Esophagus squamous epithelium (tissue), 5 donors: ENCODE data around the gene GLMP. TPM values are rescaled to one million over a fixed set of nuclear protein-coding genes. Genes with fewer than 3 reads are reported as not detected.

Source experiments
- DNase-seq: peaks from one replicate; lab custom pipeline; 2025; lab: John Stamatoyannopoulos, UW
- H3K27ac ChIP-seq, 4 donors: fragments of 200-600 bp; sonication (generic); one replicate each; pipeline ENCODE4 v1.5.1; 2016 to 2019; ENCODE audit warnings: mild to moderate bottlenecking in 1 of 4
- H3K27me3 ChIP-seq, 4 donors: fragments of 200-600 bp; sonication (generic); 1 replicate in 3 of 4; 2 replicates in 1 of 4; pipeline versions ENCODE4 v1.5.1 to v1.6.0; 2017 to 2021; ENCODE audit warnings: antibody characterized with exemption in 1 of 4
- H3K36me3 ChIP-seq, 3 donors: fragments of 200-600 bp; sonication (generic); one replicate each; pipeline ENCODE4 v1.5.1; 2016 to 2019
- H3K4me1 ChIP-seq, 3 donors: fragments of 200-600 bp; sonication (generic); one replicate each; pipeline ENCODE4 v1.5.1; 2017 to 2019
- H3K4me3 ChIP-seq, 4 donors: fragments of 200-600 bp; sonication (generic); 1 replicate in 3 of 4; 2 replicates in 1 of 4; pipeline ENCODE4 v1.5.1; 2016 to 2019; ENCODE audit warnings: mild to moderate bottlenecking in 2 of 4, moderate library complexity in 1 of 4
- H3K9me3 ChIP-seq, 3 donors: fragments of 200-600 bp; sonication (generic); one replicate each; pipeline ENCODE4 v1.5.1; 2016 to 2019
- POLR2A ChIP-seq, 4 donors: fragments of 450-650 bp; IDR thresholded peaks; one replicate each; pipeline ENCODE4 v1.6.1; 2017; ENCODE audit warnings: antibody characterized with exemption in 4 of 4, mild to moderate bottlenecking in 4 of 4, moderate library complexity in 3 of 4
- WGBS, 2 donors: methylation state at CpG; one replicate each; pipeline ENCODE4 v1.1.5; 2018; 5-methylcytosine and 5-hydroxymethylcytosine counted together
- intact Hi-C: fragments of 100-400 bp; cut with DNase I; formaldehyde crosslinking; loops from one replicate; pipeline ENCODE4 v1.15.0; 2022
- total RNA-seq, 4 donors: library from RNA; depleted of rRNA; stranded (reverse); fragments of >200 nt; gene quantifications; one replicate each; pipeline ENCODE4 v1.1.0, GENCODE V29; 2016
- TF ChIP-seq, protein P1 (sequence below), 6 experiments: fragments of 450-650 bp in 4 of 6; fragments of 200-600 bp in 2 of 6; sonication (generic) in 2 of 6; IDR thresholded peaks; one replicate each; pipeline ENCODE4 v1.5.1; 2016 to 2019; ENCODE audit warnings: antibody characterized with exemption in 6 of 6, mild to moderate bottlenecking in 4 of 6, moderate library complexity in 4 of 6
- donor health status: DM: yes; HTN: yes; CAD: no.

GLMP gene
- total RNA-seq, 4 donors from 2014 or later = 16.1 to 44.2 (median 27.7) TPM

DNA sequence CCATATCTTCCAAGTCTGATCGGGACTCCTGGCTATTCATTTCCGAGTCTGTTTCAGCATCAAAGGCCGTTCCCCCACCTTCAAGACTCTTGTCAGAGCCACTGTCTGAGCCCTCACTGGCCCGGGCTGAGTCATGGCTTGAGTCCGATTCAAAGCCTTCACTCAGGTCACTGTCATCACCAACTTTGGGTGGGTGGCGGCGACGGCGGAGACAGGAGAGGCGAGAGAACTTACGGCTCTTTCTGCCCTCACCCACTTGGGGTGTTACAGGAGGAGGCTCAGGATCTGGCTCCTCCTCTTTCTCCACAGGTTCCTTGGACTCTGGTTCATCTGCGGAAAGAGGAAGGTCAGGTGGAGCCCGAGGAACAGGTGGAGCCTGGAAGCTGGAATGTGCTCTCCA is 29.4 kb downstream of the GLMP start:
- H3K27ac ChIP-seq = no peak overlapping the region
- H3K4me3 ChIP-seq = no peak overlapping the region
- H3K27me3 ChIP-seq = no peaks in the 10 kb centered on the region
- WGBS, 2 donors = 83 to 85% methylated on average over 10 of the region's 13 CpGs
- no peak for TF ChIP-seq POLR2A (IDR thresholded peaks at IDR 0.05)
- TF ChIP-seq, protein P1, sequence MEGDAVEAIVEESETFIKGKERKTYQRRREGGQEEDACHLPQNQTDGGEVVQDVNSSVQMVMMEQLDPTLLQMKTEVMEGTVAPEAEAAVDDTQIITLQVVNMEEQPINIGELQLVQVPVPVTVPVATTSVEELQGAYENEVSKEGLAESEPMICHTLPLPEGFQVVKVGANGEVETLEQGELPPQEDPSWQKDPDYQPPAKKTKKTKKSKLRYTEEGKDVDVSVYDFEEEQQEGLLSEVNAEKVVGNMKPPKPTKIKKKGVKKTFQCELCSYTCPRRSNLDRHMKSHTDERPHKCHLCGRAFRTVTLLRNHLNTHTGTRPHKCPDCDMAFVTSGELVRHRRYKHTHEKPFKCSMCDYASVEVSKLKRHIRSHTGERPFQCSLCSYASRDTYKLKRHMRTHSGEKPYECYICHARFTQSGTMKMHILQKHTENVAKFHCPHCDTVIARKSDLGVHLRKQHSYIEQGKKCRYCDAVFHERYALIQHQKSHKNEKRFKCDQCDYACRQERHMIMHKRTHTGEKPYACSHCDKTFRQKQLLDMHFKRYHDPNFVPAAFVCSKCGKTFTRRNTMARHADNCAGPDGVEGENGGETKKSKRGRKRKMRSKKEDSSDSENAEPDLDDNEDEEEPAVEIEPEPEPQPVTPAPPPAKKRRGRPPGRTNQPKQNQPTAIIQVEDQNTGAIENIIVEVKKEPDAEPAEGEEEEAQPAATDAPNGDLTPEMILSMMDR (IDR thresholded peaks at IDR 0.05) = no peak
- H3K4me1 ChIP-seq = peaks cover 4 to 34% (median 10%) of the 10 kb centered on the region in 3 donors
- no peak for DNase-seq
- intact Hi-C loops = no loop called here
- H3K36me3 ChIP-seq = peaks cover 43 to 100% (median 80%) of the 10 kb centered on the region in 3 donors
- H3K9me3 ChIP-seq = no peaks in the 10 kb centered on the region

DNA sequence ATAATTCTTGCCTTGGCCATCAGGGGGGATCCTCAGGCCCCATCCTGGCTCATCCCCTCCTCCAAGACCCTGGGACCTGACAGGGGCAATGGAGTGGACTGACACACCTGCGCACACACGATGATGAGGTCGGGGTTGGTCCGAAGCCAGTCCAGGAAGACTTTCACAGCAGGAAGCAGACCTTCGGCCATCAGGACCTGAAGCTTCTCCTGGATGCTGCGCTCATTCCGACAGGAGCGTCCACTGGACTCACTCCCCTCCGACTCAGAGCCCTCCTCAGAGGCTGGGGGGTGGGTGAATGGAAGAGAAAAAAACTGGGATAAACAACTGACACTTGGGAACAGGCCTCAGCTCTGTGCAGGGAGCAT is 32.2 kb downstream of the GLMP start:
- DNase-seq = no peak
- H3K27ac ChIP-seq = peak overlapping the region; percentile 50 to 84 (median 66)

DNA sequence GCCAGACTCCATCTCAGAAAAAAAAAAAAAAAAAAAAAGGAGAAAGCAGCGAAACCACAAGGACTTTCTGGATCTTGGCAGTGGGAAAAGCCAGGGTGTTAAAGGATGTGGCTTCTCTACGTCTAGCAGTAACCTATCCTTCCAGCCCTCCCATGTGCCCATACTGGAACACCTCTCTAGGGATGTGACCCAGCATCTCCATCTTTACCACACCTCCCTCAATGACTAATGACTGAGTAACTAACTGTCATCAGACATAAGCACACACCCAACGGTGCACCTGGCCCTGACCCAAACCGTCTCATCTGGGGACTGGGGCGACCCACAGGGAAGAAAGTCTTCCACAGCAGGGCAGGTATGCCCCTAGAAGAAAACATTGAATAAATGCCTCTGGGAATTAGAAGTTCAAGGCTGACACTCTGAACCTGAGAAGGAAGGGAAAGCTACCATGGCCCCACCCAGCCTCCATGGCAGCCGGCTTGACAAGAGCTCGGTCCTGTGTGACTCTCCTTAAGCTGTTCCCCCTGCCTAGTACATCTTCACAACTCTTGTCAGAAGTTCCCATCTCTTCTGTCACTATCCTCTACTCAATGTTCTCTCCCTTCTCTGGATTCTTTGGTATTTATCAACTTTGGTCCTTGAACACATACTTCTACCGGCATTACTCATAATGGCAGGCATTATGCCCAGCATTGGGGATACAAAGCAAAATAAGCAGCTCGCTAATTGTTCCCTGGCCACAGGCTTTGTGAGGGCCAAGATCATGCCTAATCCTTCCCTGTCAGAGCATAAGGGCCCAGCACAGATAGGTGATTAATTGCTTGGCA is 32.8 kb downstream of the GLMP start:
- H3K27me3 ChIP-seq = no peaks in the 10 kb centered on the region
- no peaks in the 10 kb centered on the region for H3K9me3 ChIP-seq
- TF ChIP-seq, protein P1 (IDR thresholded peaks at IDR 0.05) = no peak
- no peak for TF ChIP-seq POLR2A (IDR thresholded peaks at IDR 0.05)
- peaks cover 69 to 100% (median 90%) of the 10 kb centered on the region in 3 donors for H3K36me3 ChIP-seq
- DNase-seq = no peak
- peak overlapping the region; percentile 50 to 84 (median 66) for H3K27ac ChIP-seq
- intact Hi-C loops = no loop called here
- H3K4me3 ChIP-seq = no peak overlapping the region
- peaks cover 4 to 30% (median 10%) of the 10 kb centered on the region in 3 donors for H3K4me1 ChIP-seq
- WGBS, 2 donors = 26 to 53% methylated on average over 7 to 9 of the region's 9 CpGs

More for the DNA sequence above, 32.2 kb downstream of the GLMP start:
- no peak for TF ChIP-seq POLR2A (IDR thresholded peaks at IDR 0.05)
- TF ChIP-seq, protein P1 (IDR thresholded peaks at IDR 0.05) = no peak
- Histone ChIP-seq H3K27me3 (no peaks in the 10 kb centered on the region), H3K4me1 (peaks cover 4 to 30% (median 10%) of the 10 kb centered on the region in 3 donors), H3K4me3 (no peak overlapping the region), H3K9me3 (no peaks in the 10 kb centered on the region), H3K36me3 (peaks cover 69 to 100% (median 88%) of the 10 kb centered on the region in 3 donors)
- 80 to 83% methylated on average over 6 to 9 of the region's 9 CpGs for WGBS, 2 donors
- intact Hi-C loops = no loop called here

DNA sequence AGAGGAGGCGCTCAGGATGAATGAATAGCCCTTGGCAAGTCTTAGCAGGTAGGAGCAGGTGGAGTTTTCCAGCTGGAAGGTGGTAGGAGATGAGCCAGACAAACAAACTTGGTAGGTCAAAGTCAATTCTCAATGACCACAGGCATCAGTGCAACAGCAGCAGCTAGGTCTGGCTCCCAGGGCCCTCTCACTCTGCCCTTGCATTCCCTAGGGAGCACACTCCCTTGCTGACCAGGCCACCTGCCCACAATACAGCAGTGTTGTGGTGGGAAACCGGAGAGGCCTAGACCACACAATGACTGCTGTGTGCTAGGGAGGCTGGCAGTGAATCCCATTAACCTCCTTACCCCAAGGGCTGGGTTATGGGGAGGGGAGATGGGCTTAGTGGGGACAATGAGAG is 34.6 kb downstream of the GLMP start:
- WGBS, 2 donors = 59 to 75% methylated on average over 1 of the region's 2 CpGs
- Histone ChIP-seq H3K36me3 (peaks cover 53 to 100% (median 83%) of the 10 kb centered on the region in 3 donors), H3K4me1 (peaks cover 4 to 30% (median 10%) of the 10 kb centered on the region in 3 donors), H3K27ac (no peak overlapping the region), H3K4me3 (no peak overlapping the region), H3K9me3 (no peaks in the 10 kb centered on the region), H3K27me3 (no peaks in the 10 kb centered on the region)
- TF ChIP-seq, protein P1 (IDR thresholded peaks at IDR 0.05) = no peak
- TF ChIP-seq POLR2A (IDR thresholded peaks at IDR 0.05) = no peak
- intact Hi-C loops = no loop called here
- no peak for DNase-seq

DNA sequence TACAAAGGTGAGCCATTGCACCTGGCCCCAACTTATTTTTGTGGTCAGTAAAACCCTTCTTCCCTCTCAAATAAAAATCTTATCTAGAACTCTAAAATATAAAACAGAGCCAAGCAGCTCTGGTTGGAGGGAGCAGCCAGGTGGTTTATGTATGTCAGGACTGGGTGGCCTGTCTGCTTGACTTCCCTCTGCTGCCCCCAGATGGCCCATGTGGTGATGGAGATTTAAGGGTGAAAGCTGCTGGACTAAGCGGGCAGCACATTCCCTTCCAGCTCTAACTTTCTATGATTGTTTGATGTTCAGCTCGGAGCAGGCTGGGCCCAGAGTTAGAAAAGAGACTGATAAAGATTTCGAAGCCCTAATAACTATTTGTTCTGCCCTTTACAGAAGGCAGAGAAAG is 35.7 kb downstream of the GLMP start:
- Histone ChIP-seq H3K9me3 (no peaks in the 10 kb centered on the region), H3K27ac (no peak overlapping the region), H3K4me3 (no peak overlapping the region), H3K36me3 (peaks cover 46 to 100% (median 81%) of the 10 kb centered on the region in 3 donors), H3K4me1 (peaks cover 4 to 30% (median 10%) of the 10 kb centered on the region in 3 donors), H3K27me3 (no peaks in the 10 kb centered on the region)
- TF ChIP-seq, protein P1 (IDR thresholded peaks at IDR 0.05) = no peak
- TF ChIP-seq POLR2A (IDR thresholded peaks at IDR 0.05) = no peak
- 73 to 83% methylated on average over 2 to 3 of the region's 3 CpGs for WGBS, 2 donors
- intact Hi-C loops = loop anchor here (10.0 kb wide), 1 partner anchor 55 kb away; no protein-coding TSS in a partner anchor
- DNase-seq = no peak
